Parathyroid adenoma (tissue), 2 donors: Measurements from ENCODE around the gene CIB1.

Experiments
- H2AFZ ChIP-seq: fragments of 300-600 bp; sonication (generic); one replicate; pipeline ENCODE4 v1.7.0; 2017; ENCODE audit warnings: antibody characterized with exemption, mild to moderate bottlenecking
- H3K27ac ChIP-seq: fragments of 300-600 bp; sonication (generic); one replicate; pipeline ENCODE4 v1.7.0; 2017
- H3K27me3 ChIP-seq: fragments of 300-600 bp; sonication (generic); one replicate; pipeline ENCODE4 v1.7.0; 2017; ENCODE audit warnings: low read length; ENCODE audit not compliant: control insufficient read depth, insufficient read depth
- H3K36me3 ChIP-seq: fragments of 300-600 bp; sonication (generic); one replicate; pipeline ENCODE4 v1.7.0; 2017; ENCODE audit warnings: low read length; ENCODE audit not compliant: control insufficient read depth, insufficient read depth
- H3K4me1 ChIP-seq: fragments of 300-600 bp; sonication (generic); one replicate; pipeline ENCODE4 v1.7.0; 2017; ENCODE audit warnings: control low read depth
- H3K4me2 ChIP-seq: fragments of 300-600 bp; sonication (generic); one replicate; pipeline ENCODE4 v1.7.0; 2017; ENCODE audit warnings: low read length
- H3K4me3 ChIP-seq: fragments of 300-600 bp; sonication (generic); one replicate; pipeline ENCODE4 v1.7.0; 2017; ENCODE audit warnings: low read depth, low read length
- H3K79me2 ChIP-seq: fragments of 300-600 bp; sonication (generic); one replicate; pipeline ENCODE4 v1.7.0; 2017; ENCODE audit warnings: control low read depth
- H3K9ac ChIP-seq: fragments of 300-600 bp; sonication (generic); one replicate; pipeline ENCODE4 v1.7.0; 2017; ENCODE audit warnings: mild to moderate bottlenecking
- H3K9me3 ChIP-seq: fragments of 300-600 bp; sonication (generic); one replicate; pipeline ENCODE4 v1.7.0; 2017; ENCODE audit warnings: low read length; ENCODE audit not compliant: control insufficient read depth
- TF ChIP-seq, protein P1 (sequence below): fragments of 300-600 bp; sonication (generic); IDR thresholded peaks from one replicate; pipeline ENCODE4 v1.7.0; 2017; ENCODE audit warnings: antibody characterized with exemption, mild to moderate bottlenecking
- donor health status: primary hyperparathyroidism.

The CIB1 gene

GRCh38 chr15:90213122-90213817, 20.5 kb downstream of the CIB1 start:
- no peaks in the 10 kb centered on the region for H3K36me3 ChIP-seq
- H3K27ac ChIP-seq: peak overlapping the region; percentile 82
- H3K79me2 ChIP-seq: peaks cover 17% of the 10 kb centered on the region
- H2AFZ ChIP-seq: no peak overlapping the region
- H3K4me1 ChIP-seq: peaks cover 24% of the 10 kb centered on the region
- H3K9me3 ChIP-seq: no peaks in the 10 kb centered on the region
- peak overlapping the region; percentile 18 for H3K4me2 ChIP-seq
- TF ChIP-seq, protein P1, sequence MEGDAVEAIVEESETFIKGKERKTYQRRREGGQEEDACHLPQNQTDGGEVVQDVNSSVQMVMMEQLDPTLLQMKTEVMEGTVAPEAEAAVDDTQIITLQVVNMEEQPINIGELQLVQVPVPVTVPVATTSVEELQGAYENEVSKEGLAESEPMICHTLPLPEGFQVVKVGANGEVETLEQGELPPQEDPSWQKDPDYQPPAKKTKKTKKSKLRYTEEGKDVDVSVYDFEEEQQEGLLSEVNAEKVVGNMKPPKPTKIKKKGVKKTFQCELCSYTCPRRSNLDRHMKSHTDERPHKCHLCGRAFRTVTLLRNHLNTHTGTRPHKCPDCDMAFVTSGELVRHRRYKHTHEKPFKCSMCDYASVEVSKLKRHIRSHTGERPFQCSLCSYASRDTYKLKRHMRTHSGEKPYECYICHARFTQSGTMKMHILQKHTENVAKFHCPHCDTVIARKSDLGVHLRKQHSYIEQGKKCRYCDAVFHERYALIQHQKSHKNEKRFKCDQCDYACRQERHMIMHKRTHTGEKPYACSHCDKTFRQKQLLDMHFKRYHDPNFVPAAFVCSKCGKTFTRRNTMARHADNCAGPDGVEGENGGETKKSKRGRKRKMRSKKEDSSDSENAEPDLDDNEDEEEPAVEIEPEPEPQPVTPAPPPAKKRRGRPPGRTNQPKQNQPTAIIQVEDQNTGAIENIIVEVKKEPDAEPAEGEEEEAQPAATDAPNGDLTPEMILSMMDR: no peak
- no peak overlapping the region for H3K4me3 ChIP-seq
- no peak overlapping the region for H3K9ac ChIP-seq
- no peaks in the 10 kb centered on the region for H3K27me3 ChIP-seq

GRCh38 chr15:90212221-90213098, 21.3 kb downstream of the CIB1 start:
- Histone ChIP-seq H3K4me3 (no peak overlapping the region), H3K4me2 (peak overlapping the region; percentile 18), H3K4me1 (peaks cover 24% of the 10 kb centered on the region), H3K27me3 (no peaks in the 10 kb centered on the region), H3K79me2 (peaks cover 12% of the 10 kb centered on the region), H3K27ac (peak overlapping the region; percentile 82), H2AFZ (no peak overlapping the region), H3K36me3 (no peaks in the 10 kb centered on the region), H3K9me3 (no peaks in the 10 kb centered on the region), H3K9ac (no peak overlapping the region)
- TF ChIP-seq, protein P1: no peak

GRCh38 chr15:90211440-90212143, 22.1 kb downstream of the CIB1 start:
- Histone ChIP-seq H3K27ac (no peak overlapping the region), H3K79me2 (peaks cover 11% of the 10 kb centered on the region), H3K36me3 (no peaks in the 10 kb centered on the region), H3K9ac (no peak overlapping the region), H3K9me3 (no peaks in the 10 kb centered on the region), H3K4me3 (peak overlapping the region; percentile 19), H2AFZ (no peak overlapping the region), H3K27me3 (no peaks in the 10 kb centered on the region), H3K4me2 (peak overlapping the region; percentile 28), H3K4me1 (peaks cover 24% of the 10 kb centered on the region)
- TF ChIP-seq, protein P1: no peak

DNA sequence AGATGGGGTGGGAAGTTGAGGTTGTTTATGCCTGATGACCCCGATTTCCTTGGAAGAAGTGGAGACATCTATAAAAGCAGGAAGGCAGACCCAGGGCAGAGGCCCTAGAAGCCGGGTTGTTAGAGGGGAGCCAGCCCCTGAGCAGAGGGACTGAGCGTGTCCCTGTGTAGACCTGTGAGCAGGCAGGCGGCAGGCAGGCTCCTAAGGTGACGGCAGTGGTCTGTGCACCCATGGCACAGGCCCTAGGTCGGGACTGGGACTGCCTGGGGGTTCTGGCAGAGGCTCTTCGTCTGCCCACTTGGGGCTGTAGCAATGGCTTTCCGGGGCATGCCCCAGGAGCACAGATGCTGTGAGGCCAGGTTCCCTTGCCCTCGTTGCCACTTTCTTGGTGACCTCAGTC, 22.7 kb downstream of the CIB1 start:
- TF ChIP-seq, protein P1: no peak
- Histone ChIP-seq H2AFZ (no peak overlapping the region), H3K4me3 (peak overlapping the region; percentile 19), H3K27ac (no peak overlapping the region), H3K4me2 (peak overlapping the region; percentile 28), H3K79me2 (peaks cover 8% of the 10 kb centered on the region), H3K4me1 (peaks cover 29% of the 10 kb centered on the region), H3K36me3 (no peaks in the 10 kb centered on the region), H3K27me3 (no peaks in the 10 kb centered on the region), H3K9me3 (no peaks in the 10 kb centered on the region), H3K9ac (no peak overlapping the region)
